ENCODE data around the gene PI4K2A.

- TF ChIP-seq CTCF (IDR thresholded peaks at IDR 0.05), result no peak
- no peak for TF ChIP-seq POLR2A (IDR thresholded peaks at IDR 0.05)
These were observed 81.7 kb downstream of the PI4K2A start for GRCh38 chr10:97721871-97722780.
